HG03460 (cell line): ENCODE results near the gene PTPMT1.

Experiments used
- ATAC-seq: cut with Tn5 transposase; IDR thresholded peaks from one replicate; pipeline ENCODE4 v1.9.1; 2021; ENCODE audit not compliant: unreplicated experiment

PTPMT1 gene

DNA sequence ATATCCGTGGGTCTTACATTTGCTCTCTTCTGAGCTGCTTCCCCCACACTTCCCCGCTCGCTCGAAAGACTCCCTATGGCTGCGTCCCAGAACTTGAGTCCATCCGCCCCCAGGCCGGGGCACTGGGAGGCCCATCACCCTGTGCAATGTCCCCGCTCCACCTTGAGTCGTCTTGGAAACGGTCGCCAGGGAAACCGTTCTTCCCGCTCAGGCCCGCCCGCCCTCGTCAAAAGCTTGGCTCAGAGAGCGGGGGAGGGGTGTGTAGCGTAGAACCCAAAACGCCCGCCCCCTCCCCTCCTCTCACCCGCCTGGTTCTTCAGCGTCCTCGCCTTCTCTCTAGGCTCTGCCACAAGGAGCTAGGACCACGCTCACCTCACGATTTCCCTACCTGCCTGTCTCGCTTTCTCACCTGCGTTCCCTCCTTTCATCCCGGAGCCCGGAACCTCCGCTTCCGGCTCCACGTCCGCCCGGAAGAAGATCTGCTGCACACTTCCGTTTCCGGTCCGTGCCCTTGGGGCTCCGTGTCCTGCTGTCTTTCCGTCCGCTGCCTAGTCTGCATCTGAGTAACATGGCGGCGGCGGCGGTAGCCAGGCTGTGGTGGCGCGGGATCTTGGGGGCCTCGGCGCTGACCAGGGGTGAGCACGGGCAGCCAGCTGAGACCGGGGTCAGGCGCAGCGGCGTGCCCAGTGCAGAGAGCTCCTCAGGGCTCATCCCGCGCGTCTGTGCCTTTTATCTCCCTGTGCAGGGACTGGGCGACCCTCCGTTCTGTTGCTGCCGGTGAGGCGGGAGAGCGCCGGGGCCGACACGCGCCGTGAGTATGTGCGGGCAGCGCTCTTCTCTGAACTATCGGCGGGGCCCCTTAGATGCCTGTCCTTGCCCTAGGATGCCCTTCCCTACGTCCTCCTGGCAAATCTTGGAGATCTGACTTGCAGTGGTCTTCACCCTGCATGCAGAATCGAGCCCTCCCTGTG lies 13.4 kb downstream of the PTPMT1 start, which contains the start of the genes KBTBD4 and NDUFS3:
TSS of gene KBTBD4 (minus strand) at position 447 of the 971 bp plus-strand sequence. CDS start at position 428, 19 bp downstream.
TSS of gene NDUFS3 (plus strand) at position 551 of the 971 bp plus-strand sequence. CDS start at position 569, 18 bp downstream.
- ATAC-seq = peak; percentile 96

DNA sequence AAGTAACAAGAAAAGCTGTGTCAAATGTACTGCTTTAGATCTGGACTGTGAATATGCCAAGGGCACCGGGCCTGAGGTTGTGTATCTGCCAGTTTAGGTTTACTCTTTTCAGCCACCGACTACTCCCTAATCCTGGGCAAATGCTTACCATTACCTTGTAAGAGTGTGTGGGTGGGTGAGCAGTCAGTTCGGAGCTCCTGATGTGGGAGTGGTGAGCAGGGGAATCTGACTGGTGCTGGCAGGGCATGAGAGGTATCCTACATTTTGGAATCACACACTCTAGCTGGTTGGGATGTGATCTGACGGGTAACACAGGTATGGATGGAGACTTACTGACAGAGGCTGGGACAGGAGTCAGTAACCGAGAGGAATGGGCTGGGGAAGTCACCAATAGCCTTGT lies 18.4 kb downstream of the PTPMT1 start:
- no peak for ATAC-seq

DNA sequence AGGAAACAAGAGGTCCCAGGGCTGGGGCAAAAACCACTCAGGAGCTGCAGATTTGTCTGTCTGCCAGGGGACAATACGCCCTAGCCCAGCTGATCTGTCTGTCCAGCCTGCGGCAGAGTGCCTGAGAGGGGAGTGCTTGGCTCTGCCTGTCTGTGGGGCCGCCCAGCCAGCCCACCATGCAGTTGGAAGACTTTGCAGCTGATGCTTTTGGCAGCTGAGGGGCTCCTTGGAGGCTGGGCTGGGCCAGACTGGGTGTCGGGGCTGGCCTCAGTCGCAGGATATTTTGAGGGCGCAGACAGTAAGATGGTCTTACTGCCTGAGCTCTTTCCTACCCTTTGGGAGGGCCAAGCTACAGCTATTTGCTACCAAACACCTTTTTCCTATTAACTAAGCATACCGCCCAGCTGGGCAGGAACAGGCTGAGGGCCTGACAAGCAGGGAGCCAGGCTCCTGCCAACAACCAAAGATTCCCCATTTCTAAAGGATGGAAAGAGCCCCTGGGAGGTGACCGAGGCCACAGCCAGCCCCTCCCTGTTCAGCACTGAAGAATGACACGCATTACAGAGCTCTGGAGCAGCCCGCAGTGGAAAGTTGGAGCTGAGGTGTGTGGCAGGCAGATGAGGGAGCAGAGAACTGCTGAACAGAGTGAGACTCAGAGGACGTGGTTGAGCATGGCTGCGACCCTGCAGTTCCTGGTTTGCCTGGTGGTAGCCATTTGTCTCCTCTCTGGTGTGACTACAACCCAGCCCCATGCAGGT lies 20.9 kb downstream of the PTPMT1 start, which contains the start of gene FAM180B:
TSS of gene FAM180B (plus strand) at position 581 of the 758 bp plus-strand sequence. CDS start at position 672, 91 bp downstream.
- no peak for ATAC-seq

DNA sequence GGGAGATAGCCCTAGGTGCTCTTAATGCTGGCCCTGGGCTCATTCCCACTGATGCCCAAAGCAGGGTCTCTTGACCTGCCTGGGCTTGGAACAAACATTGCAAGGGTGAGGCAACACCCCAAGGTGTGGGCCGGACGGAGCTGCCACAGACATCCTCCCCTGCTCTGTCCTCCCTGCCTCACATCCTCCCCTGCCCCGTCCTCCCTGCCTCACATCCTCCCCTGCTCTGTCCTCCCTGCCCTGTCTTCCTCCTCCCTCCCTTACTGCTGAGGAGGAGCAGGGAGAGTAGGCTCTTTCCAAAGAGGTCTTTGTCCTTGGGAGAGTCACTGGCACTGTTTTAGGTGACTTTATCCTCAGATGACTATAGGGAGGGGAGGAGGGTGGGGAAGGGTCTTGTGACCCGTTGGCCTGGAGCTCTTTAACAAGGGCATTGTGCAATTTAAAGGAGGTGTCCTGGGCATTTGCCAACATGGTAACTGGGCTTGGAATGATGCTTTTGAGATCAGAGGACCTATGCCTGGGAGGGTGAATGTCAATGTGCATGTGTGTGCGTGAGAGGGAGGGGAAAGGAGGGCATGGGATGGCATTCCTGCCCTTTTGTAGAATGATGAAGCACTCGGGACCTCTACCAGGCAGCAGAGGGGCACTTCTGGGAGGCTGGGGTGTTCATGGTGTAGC lies 21.8 kb downstream of the PTPMT1 start:
- no peak for ATAC-seq

DNA sequence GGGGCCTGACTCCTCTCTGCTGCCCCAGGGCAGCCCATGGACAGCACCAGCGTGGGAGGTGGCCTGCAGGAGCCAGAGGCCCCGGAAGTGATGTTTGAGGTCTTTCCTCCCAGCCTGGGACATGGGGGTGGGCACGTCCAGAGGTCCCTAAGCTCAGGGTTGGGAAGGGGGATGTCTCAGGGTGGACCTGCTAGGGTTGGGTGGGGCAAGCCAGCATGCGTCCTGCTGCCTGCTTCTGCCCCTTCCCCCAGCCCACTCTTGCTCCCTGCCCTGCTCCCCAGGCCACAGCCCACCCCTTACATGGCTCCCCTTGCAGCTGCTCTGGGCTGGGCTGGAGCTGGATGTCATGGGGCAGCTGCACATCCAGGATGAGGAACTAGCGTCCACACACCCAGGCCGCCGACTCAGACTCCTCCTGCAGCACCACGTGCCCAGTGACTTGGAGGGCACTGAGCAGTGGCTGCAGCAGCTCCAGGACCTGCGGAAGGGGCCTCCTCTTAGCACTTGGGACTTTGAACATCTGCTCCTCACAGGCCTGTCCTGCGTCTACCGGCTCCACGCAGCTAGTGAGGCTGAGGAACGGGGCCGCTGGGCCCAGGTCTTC lies 22.4 kb downstream of the PTPMT1 start:
- ATAC-seq = no peak

DNA sequence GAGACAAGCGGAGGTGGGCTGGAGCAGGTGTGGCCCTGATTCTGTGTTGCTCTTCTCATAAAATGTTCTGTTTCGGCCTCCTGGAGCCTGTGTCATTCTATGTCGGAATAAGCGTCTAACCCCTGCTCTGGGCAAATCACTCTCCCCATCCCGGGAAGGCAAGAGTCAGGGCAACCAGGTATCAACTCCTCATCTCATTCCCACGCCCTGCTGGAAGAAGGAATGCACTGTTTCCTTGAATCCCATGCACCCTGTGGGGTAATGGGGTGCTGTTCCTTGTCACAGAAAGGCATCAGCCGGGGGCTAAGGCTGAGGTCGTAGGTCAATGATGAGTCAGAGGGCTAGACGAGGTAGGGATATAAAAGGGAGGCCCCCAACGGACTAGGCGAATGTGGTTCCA lies 23.7 kb downstream of the PTPMT1 start:
- no peak for ATAC-seq

DNA sequence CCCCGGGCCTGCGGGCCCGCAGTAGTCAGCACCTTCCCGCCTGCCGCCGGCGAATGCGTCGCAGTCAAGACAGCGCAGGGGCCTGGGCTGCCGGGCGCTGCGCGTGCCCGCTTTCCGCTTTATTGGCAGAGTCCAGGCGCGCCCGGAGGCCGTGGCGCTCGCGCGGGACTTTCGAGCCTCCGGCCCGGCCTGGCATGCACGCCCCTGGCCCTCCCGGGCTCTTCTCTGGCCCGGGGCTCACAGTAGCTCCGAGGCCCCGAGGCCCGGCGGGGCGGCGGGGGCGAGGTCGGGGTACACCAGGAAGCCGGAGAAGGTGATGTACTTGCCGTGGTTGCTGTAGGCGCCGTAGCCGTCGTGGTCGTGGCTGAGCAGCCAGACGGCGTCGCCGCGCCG lies 24.2 kb downstream of the PTPMT1 start:
- no peak for ATAC-seq

DNA sequence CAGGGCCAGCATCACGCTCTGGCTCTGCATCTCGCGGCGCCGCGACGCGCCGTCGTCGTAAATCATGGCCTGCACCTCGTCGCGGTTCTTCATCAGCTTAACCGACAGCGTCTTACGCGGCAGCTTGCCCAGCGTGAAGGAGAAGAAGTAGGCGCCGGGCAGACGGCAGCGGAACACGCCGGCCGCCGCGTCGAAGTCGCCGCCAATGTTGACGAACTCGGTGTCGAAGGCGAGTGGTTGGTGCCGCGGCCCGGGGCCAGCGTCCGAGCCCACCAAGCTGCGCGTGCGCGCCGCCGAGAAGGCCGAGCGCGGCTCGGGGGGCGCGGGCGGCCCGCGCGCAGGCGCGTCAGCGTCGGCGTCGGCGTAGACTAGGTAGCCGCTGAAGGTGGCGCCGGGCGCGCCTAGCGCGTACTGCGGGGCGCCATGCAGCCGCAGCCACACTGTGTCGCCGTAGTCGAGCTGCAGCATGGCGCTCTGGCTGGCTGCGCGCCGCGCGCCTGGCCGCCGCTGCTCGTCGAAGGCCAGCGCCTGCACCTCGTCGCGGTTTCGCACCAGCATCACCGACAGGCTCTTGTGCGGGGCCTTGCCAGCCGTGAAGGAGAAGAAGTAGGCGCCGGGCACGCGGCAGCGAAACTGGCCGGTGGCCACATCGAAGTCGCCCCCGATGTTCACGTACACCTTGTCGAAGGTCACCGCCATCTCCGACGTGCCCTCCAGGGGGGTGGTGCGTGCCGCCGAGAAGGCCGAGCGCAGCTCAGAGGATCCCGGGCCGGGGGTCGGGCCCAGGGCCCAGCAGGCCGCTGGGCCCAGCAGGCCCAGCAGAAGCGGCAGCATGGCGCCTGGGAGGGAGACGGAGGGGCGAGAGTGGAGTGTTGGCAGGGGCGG lies 24.8 kb downstream of the PTPMT1 start:
- ATAC-seq = no peak

DNA sequence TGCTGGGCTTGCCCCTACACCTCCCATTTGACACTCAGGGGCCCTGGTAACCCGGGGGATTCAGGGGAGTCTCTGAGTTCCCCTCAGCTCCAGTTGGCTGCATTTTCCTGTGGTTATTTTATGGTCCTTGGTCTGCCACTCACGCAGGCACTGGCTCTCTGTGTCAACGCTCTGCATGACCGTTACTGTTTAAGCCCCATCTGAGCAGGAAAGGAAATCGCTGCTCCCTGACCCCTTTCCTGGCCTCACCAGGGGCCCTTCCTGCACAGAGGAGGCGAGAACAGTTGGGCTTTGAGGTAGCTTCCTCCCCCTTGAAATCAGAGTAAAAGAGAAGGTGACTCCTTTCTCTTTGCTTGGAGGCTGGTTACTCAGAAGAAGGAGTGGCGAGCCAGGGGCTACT lies 26.4 kb downstream of the PTPMT1 start:
- ATAC-seq = no peak

DNA sequence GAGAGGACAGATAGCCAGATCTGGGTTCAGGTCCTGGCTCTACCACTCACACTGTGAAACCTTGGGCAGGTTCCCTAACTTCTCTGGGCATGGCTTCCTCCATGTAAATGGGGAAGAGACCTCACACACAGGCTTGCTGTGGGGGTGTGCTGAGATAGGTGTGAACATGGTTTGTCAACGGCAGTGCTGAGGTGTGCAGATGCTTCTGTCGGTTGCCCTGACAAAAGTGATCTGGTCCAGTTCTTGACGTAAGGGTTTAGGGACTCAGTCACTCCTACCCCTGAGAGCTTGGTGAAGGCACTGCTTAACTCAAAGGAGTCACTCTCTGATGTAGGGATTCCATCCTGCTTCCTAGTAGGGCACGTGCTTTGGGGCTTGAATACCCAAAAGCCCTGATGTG lies 26.9 kb downstream of the PTPMT1 start:
- no peak for ATAC-seq

DNA sequence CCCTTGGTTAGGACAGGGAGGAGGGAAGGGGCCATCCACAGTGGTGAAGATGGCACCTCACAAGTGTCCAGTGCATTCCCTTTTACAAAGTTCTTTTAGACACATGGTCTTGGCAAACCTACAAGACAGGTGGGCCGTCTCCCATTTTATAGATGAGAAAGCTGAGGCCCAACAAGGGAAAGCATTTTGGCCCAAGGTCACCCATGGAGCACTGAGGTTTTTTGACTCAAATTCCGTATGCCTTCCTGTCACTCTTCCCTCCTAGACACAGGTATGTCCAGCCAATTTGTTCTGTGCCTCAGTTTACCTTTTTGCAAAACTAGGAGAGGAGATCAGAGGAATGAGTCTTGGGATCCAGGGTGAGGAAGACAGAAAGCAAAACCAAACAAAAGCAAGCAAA lies 27.6 kb downstream of the PTPMT1 start:
- no peak for ATAC-seq

DNA sequence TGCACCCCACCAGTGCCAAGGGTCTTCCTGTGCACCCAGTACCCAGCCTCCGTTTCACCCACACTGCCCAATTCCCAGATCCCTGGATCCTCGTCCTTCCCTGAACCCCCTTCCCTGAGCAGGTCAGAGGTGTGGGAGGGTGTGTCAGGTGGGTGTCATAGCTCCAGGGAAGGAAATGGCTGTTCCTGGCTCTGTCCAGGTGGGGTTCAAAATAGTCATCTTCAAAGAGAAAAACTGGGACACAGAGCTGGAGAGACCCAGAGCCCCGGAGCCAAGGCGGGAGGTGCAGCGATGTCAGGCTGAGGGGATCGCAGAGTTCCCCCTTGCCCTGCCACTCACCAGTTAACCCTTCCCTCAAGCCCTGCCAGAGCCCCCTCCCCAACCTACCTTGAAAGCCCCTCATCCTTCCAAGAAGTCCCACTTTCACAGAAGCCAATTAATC lies 28.1 kb downstream of the PTPMT1 start:
- no peak for ATAC-seq

DNA sequence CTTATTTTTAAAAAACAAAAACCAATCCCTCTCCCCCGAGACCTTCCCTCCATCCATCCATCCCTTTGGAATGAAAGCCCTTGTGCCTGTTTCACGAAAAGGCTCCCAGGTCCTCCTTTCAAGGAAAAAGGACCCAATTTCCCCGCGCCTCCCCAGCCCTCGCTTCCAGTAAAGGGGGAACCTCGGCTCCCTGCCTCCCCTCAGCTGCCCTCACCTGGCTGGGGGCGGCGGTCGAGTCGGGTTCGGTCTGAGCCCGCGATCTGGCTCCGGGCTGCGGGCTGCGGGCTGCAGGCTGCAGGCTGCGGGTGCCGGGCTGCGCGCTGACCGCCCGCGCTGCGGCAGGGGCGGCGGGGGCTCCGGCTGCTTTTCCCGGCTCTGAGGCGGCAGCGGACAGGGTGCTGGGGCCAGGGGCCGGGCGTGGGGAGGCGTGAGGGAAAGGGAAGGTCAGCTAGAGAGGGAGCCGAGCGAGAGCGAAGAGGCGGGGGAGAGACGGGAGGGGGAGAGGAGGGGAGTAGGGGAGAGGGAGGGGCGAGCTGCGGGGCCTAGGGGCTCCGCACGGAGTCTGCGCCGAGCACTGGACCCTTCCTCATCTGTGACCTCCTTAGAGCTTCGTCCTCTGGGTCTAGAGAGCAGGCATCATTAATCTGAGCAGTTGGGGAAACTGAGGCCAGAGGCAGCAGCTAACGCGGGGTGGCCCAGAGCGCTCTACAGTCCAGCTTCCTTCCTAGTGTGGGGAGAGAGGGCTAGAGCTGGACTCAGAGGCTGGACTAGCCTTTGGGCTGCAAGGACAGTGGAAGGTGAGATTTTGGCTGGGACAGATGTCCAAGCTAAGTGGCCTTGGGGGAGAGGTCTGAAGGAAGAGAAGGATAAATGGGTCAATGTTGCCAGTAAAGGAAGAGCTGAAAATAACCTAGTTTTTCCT lies 28.8 kb downstream of the PTPMT1 start, which contains the start of gene C1QTNF4:
TSS of gene C1QTNF4 (minus strand) at position 478 of the 922 bp plus-strand sequence. CDS start 3,601 bp downstream, outside the sequence.
- no peak for ATAC-seq

DNA sequence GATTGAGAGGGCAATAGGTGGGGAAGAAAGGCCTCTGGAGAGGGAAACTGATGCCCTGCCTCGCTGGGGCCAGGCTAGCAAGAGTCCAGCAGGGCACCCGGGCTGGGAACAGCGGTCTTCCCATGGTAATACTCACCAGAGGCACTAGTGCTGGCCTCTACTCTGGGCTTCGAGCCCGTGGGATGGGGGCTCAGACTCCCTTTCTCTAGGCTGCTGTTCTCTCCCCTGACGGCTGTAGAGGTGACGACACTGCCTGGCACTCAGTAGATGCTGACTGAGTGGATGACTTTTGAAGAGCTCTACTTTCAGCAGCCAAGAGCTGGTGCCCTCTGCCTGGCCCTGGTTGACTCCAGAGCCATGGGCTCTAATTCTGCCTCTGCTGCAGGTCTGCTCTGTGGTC lies 29.6 kb downstream of the PTPMT1 start:
- ATAC-seq = no peak

DNA sequence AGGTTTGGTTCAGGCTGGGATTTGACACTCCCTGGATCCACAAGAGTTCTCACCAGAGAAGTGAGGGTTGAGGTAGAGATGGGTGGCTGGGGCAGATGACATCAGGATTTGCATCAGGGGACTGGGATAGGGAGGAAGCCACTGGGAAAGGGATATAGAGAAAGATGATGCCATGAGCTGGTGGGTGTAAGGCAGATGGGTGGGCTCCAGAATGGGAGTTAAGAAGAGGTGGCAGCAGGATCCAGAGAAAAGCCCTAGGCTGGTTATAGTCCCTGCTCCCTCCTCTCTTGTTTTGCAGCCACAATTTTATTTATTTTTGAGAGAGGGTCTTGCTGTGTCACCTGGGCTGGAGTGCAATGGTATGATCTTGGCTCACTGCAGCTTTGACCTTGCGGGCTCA lies 30.6 kb downstream of the PTPMT1 start:
- ATAC-seq = no peak

DNA sequence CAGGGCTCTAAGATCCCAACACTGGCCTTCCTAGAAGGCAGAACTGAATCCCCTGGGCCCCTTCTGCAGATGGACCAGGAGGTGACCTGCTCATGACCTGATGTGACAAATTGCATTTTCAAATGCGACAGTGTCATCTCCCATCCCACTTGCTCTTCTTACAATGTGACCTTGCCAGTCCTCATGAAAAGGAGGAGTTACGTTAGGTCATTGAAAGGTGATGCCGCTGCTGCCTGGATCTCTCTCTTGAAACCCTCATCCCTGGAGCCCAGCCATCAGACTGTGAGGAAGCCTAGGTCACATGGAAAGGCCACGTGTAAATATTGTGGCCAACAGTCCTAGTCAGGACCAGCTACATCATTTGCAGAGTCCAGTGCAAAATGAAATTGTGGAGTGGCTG lies 34.5 kb downstream of the PTPMT1 start:
- no peak for ATAC-seq

DNA sequence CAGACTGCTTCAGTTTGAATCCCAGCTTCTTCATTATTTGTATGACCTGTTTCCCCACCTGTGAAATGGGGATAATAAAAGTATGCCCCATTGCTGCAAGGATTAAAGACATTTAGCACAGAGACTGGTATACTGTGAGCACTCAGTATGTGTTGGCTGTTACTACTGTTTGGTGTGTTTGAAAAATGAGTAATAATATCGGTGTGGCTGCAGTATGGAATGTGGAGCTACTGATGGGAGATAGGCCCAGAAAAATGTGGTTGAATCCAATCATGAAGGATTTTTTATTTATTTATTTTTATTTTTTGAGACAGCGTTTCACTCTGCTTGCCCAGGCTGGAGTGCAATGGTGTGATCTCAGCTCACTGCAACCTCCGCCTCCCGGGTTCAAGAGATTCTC lies 37.9 kb downstream of the PTPMT1 start:
- ATAC-seq = no peak

DNA sequence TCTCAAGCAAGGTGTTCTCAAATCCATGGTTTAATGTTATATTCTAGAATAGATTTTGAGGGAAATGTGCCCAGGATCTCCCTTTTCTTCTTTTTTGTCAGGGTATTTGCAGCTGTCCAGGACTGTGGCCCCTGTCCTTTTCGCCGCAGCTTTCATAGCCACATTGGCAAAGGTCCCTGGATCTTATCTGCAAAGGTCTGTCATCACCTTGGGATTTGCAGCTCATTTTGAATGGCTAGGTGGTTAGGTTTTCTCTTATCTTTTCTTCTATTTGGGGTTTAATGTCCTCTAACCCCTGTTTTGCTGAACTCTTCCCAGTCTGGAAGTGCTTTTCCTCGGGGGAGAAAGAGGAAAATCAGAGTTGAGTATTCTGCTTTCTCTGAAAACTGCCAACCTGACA lies 40.5 kb downstream of the PTPMT1 start:
- ATAC-seq = no peak
